GM08714 (cell line): ENCODE data around the gene MFSD2A.

Experiments used
- H3K4me3 ChIP-seq: fragments of 200-500 bp; sonication (Bioruptor generic); 2 replicates; pipeline ENCODE4 v1.5.1; 2014; ENCODE audit warnings: mild to moderate bottlenecking, low read length, inconsistent platforms
- ZNF274 ChIP-seq: IDR thresholded peaks from 2 replicates; pipeline ENCODE4 v1.6.1; 2012; ENCODE audit warnings: mild to moderate bottlenecking, low read depth, low read length

Gene MFSD2A

DNA sequence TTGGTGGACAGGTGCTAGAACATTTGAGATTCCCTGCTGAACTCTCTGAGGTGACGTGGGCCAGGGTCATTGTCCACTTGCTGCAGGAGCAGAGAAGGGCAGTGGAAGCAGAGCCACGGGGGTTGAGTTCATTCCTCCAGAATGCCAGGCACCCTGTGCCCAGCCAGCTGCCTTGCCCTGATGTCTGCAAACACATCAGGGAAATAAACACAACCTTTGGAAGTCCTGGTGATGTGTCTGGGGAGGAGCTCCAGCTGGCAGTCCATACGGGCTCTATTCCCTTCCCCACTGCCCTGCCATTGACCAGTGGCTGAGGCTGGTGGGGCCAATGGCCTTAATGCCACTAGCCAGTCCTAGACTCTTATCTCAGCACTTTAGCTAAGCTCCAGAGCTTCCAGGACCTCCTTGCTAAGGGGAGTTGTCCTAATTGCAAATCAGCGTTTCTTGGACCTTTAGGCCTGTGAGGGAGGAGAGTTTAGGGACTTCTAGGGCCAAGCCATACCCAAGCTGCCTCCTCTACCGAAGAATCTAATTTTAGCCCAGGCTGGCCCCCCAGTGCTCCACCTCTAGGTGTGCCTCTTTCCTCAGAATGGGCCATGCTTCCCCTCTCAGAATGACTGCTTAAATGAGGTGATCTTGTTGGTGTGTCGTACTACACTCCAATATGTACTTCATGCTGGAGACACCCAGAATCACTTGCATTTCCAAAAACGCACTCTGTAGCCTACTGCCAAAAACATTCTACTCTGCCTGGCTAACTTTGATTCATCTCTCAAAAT, 25.9 kb upstream of the MFSD2A start:
- TF ChIP-seq ZNF274: no peak
- no peak overlapping the region for H3K4me3 ChIP-seq

DNA sequence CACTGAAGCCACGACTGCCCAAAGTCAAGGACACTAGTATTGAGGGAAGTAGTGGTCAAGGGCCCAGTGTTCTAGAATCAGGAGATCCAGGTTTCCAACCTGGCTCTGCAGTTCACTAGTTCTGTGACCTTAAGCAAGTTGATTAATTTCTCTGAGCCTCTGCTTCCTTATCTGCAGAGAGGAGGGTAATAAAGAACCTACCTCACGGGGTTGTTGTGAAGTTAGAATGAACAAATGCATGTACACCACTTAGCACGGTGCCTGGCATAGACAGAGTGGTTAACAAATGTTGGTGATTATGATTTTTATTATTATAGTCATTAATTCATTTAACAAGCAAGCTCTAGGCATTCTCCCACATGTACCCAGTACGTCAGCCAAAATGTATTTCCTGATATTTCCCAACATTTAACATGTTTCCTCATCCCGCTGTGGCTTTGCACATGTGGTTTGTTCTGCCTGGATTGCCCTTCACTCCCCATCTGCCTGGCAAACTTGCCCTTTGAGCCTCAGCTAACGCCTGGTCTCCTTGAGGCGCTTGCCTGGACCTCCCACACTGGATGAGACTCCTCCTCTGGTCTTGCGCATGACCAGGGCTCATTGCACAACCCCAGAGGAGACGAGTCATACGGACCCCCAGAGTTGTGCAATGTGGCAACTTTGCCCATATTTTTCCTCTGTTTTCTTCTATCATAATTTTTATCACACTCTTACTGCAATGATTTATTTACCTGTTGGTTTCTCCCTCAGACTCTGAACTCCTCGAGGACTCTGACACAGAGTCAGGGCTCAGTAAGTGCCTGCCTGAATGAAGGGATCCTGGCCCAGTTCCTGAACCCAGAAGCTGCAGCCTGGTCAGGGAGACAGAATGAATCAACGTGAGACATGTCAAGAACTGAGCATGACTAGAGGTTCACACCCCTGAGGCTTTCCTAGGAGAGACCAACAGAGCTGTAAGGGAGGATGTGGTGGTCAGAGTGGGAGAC, 20.7 kb upstream of the MFSD2A start:
- no peak for TF ChIP-seq ZNF274
- no peak overlapping the region for H3K4me3 ChIP-seq

DNA sequence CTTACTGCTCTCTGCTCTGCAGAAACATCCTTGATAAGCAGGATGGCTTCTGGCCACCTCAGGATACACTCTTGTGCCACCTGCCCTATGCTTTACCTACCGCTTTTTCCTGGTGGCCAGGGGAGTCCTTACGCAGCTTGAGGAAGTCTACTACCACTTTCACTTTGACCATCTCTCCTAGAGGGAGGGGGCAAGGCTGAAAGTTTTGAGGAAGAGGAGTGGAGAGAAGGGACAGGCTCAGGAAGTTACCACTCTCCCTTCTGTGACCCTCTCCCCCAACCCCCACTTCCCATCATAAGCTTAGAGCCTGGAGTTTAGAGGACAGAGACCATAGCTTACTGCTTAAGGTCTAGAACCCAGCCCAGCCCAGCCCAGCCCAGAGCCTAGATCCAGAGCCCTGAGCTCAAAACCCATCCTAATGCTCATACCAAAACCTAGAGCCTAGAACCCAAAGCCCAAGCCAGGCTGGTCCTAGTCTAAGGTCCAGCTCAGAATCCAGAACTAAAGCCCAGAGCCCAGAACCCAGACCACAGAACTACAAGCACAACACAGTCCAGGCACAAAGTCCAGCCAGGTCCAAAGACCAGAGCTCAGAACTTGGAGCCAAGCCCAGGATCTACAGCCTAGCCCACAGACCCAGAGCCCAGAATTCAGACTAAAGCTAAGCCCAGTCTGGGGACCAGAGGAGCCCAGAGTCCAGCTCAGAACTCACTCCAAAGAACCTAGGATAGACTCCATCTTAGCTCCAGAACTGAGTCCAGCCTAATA, 18.0 kb upstream of the MFSD2A start:
- no peak overlapping the region for H3K4me3 ChIP-seq
- no peak for TF ChIP-seq ZNF274

GRCh38 chr1:39938856-39939255, 16.1 kb upstream of the MFSD2A start:
- TF ChIP-seq ZNF274: no peak

DNA sequence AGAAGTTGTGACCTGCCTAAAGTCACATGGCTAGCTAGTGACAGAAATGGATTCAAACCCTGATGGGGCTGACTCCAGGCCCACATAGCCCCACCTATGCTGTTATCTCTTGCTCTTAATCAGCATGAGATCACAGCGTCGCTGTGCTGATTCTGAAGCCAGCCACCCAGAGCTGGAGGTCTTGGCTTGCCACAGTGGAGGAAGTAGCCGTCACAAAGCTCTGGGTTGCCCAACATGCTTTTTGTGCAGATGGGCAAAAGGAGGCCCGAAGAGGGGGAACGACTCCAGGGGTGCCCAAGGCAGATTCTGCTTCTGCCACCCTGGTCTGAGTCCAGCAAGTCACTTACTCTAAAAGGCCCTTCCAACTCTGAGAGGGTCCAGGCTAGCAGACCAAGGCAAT, 14.7 kb upstream of the MFSD2A start:
- no peak overlapping the region for H3K4me3 ChIP-seq
- no peak for TF ChIP-seq ZNF274

More at GRCh38 chr1:39938856-39939255, 16.1 kb upstream of the MFSD2A start:
- no peak overlapping the region for H3K4me3 ChIP-seq

- H3K4me3 ChIP-seq: no peak overlapping the region
- no peak for TF ChIP-seq ZNF274
Observed at GRCh38 chr1:39940980-39941871, 13.7 kb upstream of the MFSD2A start.

- H3K4me3 ChIP-seq: no peak overlapping the region
- TF ChIP-seq ZNF274: no peak
Observed at GRCh38 chr1:39943471-39944290, 11.3 kb upstream of the MFSD2A start.

GRCh38 chr1:39944410-39945112, 10.4 kb upstream of the MFSD2A start:
- no peak for TF ChIP-seq ZNF274

DNA sequence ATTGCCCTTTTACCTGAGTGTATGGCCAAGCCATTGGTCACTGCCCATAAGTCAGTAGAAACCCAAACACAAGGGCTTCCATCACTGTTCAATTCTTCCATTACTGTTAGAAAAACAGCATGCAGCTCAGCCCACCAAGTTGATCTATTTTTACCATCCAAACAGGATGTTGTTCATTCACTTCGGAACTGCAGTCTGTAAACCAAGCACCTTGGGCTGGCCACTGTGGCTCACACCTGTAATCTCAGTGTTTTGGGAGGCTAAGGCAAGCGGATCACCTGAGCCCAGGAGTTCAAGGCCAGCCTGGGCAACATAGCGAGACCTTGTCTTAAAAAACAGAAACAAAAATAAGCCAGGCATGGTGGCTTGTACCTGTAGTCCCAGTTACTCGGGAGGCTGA, 8.7 kb upstream of the MFSD2A start:
- H3K4me3 ChIP-seq: no peak overlapping the region
- no peak for TF ChIP-seq ZNF274

More at GRCh38 chr1:39944410-39945112, 10.4 kb upstream of the MFSD2A start:
- H3K4me3 ChIP-seq: no peak overlapping the region

DNA sequence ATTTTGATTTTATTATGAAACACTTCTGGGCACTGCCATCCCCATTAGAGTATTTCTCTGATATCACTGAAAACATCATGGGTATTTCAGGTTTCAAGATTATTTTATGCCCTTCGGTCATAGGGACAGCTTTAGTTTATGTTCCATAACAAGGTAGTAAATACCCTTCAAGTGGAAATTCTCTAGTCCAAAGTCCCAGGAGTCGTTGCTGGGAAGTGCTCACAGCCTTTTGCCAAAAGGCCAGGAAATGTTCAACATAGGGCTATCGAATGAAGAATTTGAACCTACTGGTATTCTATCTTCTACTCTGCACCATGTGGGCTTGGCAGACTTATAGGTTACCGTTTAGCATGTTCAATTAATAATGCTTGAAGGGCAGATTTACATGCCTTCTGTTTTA, 7.7 kb upstream of the MFSD2A start:
- no peak for TF ChIP-seq ZNF274
- H3K4me3 ChIP-seq: no peak overlapping the region

DNA sequence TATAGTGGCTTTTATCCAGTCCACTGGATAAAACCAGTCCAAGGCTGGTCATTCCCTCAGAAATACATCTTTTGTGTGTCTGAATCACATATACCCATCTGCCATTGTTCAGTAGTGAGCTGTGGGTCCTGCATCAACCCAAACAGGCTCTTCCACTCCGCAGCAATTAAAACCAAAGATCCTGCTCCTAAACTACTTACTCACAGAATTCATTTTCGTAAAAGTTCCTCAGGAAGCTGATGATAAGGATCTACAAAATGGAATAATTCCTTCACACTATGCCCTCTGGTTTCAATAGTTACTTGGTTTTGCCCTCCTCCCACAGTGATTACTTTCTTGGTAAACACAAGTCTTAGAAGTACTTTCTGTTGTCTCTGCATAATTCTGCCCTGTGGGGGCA, 5.1 kb upstream of the MFSD2A start:
- H3K4me3 ChIP-seq: no peak overlapping the region
- TF ChIP-seq ZNF274: no peak

- no peak overlapping the region for H3K4me3 ChIP-seq
- TF ChIP-seq ZNF274: no peak
Observed at GRCh38 chr1:39951926-39952325, 3.0 kb upstream of the MFSD2A start.
